H1 (cell line): Measurements from ENCODE around the gene MTMR8.
"Not testable (repeated sequence)": the region's sequence is repeated elsewhere in the genome, so short reads cannot be mapped to it uniquely, and the experiment has no call there.

Source experiments
- CEBPB ChIP-seq: IDR thresholded peaks from 2 replicates; pipeline ENCODE4 v1.6.1; 2012; ENCODE audit warnings: low read depth, low read length
- EGR1 ChIP-seq: IDR thresholded peaks from 2 replicates; pipeline ENCODE4 v1.6.1; 2011; ENCODE audit warnings: low read depth, low read length, borderline replicate concordance
- EP300 ChIP-seq, 2 experiments: IDR thresholded peaks; 1 replicate in 1 of 2; 2 replicates in 1 of 2; pipeline ENCODE4 v1.6.1; 2011 to 2012; ENCODE audit warnings: low read depth in 2 of 2, low read length in 2 of 2, mild to moderate bottlenecking in 2 of 2, borderline replicate concordance in 1 of 2, inconsistent platforms in 1 of 2, moderate library complexity in 1 of 2
- HDAC6 ChIP-seq: IDR thresholded peaks from one replicate; pipeline ENCODE4 v1.7.1; 2012; ENCODE audit warnings: low read depth, mild to moderate bottlenecking, inconsistent platforms, low read length, moderate library complexity
- JUN ChIP-seq: IDR thresholded peaks from 2 replicates; pipeline ENCODE4 v1.6.1; 2011; ENCODE audit warnings: low read depth, mild to moderate bottlenecking, improper control_type of control experiment, low read length
- KDM5A ChIP-seq: fragments of 200-600 bp; IDR thresholded peaks from 2 replicates; pipeline ENCODE4 v1.7.1; 2012; ENCODE audit warnings: mild to moderate bottlenecking, low read length, inconsistent platforms, mixed read lengths
- MAFK ChIP-seq: IDR thresholded peaks from 2 replicates; pipeline ENCODE4 v1.6.1; 2012; ENCODE audit warnings: low read depth, mild to moderate bottlenecking, improper control_type of control experiment, low read length
- POLR2A ChIP-seq, 2 experiments: IDR thresholded peaks; 1 replicate in 1 of 2; 2 replicates in 1 of 2; pipeline ENCODE4 v1.6.1; 2011; ENCODE audit warnings: low read depth in 2 of 2, low read length in 2 of 2, mild to moderate bottlenecking in 2 of 2; ENCODE audit errors: control extremely low read depth in 1 of 2
- TAF1 ChIP-seq: IDR thresholded peaks from 2 replicates; pipeline ENCODE4 v1.6.1; 2011; ENCODE audit warnings: mild to moderate bottlenecking, low read depth, low read length
- ZNF274 ChIP-seq: IDR thresholded peaks from 2 replicates; pipeline ENCODE4 v1.7.0; 2012; ENCODE audit warnings: low read length, borderline replicate concordance; ENCODE audit errors: extremely low read depth
- TF ChIP-seq, protein P1 (sequence below): IDR thresholded peaks from 2 replicates; pipeline ENCODE4 v1.6.1; 2012; ENCODE audit warnings: inconsistent platforms
- TF ChIP-seq, protein P2 (sequence below), 3 experiments: IDR thresholded peaks; 1 replicate in 2 of 3; 2 replicates in 1 of 3; pipeline versions ENCODE4 v1.5.1 to v1.6.1; 2011; ENCODE audit warnings: low read length in 3 of 3, mild to moderate bottlenecking in 3 of 3, inconsistent platforms in 2 of 3, low read depth in 1 of 3, moderate library complexity in 1 of 3; ENCODE audit not compliant: insufficient read depth in 1 of 3; ENCODE audit errors: control extremely low read depth in 1 of 3
- TF ChIP-seq, protein P3 (sequence below): IDR thresholded peaks from 2 replicates; pipeline ENCODE4 v1.6.1; 2011; ENCODE audit warnings: low read depth, mild to moderate bottlenecking, low read length; ENCODE audit not compliant: insufficient read depth

DNA sequence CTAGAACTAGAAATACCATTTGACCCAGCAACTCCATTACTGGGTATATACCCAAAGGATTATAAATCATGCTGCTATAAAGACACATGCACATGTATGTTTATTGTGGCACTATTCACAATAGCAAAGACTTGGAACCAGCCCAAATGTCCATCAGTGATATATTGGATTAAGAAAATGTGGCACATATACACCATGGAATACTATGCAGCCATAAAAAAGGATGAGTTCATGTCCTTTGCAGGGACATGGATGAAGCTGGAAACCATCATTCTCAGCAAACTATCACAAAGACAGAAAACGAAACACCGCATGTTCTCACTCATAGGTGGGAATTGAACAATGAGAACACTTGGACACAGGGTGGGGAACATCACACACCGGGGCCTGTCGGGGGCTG is 14.5 kb upstream of the MTMR8 start:
- not testable (repeated sequence) for TF ChIP-seq CEBPB; MAFK; TAF1; JUN; EP300 (IDR thresholded peaks at IDR 0.05; ENCODE audit: borderline replicate concordance in 1 of 2, low read depth in 2 of 2, low read length in 2 of 2); HDAC6; EGR1; POLR2A (IDR thresholded peaks at IDR 0.05; ENCODE audit: control extremely low read depth in 1 of 2, low read depth in 2 of 2, low read length in 2 of 2); ZNF274; KDM5A
- TF ChIP-seq, protein P1, sequence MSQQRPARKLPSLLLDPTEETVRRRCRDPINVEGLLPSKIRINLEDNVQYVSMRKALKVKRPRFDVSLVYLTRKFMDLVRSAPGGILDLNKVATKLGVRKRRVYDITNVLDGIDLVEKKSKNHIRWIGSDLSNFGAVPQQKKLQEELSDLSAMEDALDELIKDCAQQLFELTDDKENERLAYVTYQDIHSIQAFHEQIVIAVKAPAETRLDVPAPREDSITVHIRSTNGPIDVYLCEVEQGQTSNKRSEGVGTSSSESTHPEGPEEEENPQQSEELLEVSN: not testable (repeated sequence)
- TF ChIP-seq, protein P2, sequence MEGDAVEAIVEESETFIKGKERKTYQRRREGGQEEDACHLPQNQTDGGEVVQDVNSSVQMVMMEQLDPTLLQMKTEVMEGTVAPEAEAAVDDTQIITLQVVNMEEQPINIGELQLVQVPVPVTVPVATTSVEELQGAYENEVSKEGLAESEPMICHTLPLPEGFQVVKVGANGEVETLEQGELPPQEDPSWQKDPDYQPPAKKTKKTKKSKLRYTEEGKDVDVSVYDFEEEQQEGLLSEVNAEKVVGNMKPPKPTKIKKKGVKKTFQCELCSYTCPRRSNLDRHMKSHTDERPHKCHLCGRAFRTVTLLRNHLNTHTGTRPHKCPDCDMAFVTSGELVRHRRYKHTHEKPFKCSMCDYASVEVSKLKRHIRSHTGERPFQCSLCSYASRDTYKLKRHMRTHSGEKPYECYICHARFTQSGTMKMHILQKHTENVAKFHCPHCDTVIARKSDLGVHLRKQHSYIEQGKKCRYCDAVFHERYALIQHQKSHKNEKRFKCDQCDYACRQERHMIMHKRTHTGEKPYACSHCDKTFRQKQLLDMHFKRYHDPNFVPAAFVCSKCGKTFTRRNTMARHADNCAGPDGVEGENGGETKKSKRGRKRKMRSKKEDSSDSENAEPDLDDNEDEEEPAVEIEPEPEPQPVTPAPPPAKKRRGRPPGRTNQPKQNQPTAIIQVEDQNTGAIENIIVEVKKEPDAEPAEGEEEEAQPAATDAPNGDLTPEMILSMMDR (IDR thresholded peaks at IDR 0.05; ENCODE audit: control extremely low read depth in 1 of 3, insufficient read depth in 1 of 3, low read depth in 1 of 3, low read length in 3 of 3): not testable (repeated sequence)
- TF ChIP-seq, protein P3, sequence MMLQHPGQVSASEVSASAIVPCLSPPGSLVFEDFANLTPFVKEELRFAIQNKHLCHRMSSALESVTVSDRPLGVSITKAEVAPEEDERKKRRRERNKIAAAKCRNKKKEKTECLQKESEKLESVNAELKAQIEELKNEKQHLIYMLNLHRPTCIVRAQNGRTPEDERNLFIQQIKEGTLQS: not testable (repeated sequence)
